Muscle layer of duodenum (tissue), 2 donors: ENCODE measurements around the gene EVI2B.

ENCODE experiments used
- H3K27ac ChIP-seq: one replicate; pipeline ENCODE4 v1.7.0; 2013; ENCODE audit warnings: mild to moderate bottlenecking, low read length
- H3K27me3 ChIP-seq: one replicate; pipeline ENCODE4 v1.7.0; 2013; ENCODE audit warnings: low read depth, mild to moderate bottlenecking, control low read depth, low read length
- H3K36me3 ChIP-seq, 2 donors: one replicate each; pipeline ENCODE4 v1.7.0; 2013; ENCODE audit warnings: low read length in 2 of 2, control low read depth in 1 of 2, mild to moderate bottlenecking in 1 of 2; ENCODE audit not compliant: insufficient read depth in 2 of 2, control insufficient read depth in 1 of 2
- H3K4me1 ChIP-seq, 2 donors: one replicate each; pipeline ENCODE4 v1.7.0; 2013; ENCODE audit warnings: low read length in 2 of 2, mild to moderate bottlenecking in 2 of 2, control low read depth in 1 of 2, moderate library complexity in 1 of 2; ENCODE audit not compliant: insufficient read depth in 2 of 2, control insufficient read depth in 1 of 2
- H3K4me3 ChIP-seq, 2 donors: one replicate each; pipeline ENCODE4 v1.7.0; 2013; ENCODE audit warnings: low read length in 2 of 2, low read depth in 1 of 2, mild to moderate bottlenecking in 1 of 2
- H3K9me3 ChIP-seq, 2 donors: one replicate each; pipeline ENCODE4 v1.7.0; 2013; ENCODE audit warnings: low read length in 2 of 2, control low read depth in 1 of 2, mild to moderate bottlenecking in 1 of 2; ENCODE audit not compliant: control insufficient read depth in 1 of 2
- donor health status: healthy.

EVI2B gene

GRCh38 chr17:31309556-31309955, 4.3 kb downstream of the EVI2B start:
- H3K4me3 ChIP-seq: peak overlapping the region in 1 of 2 donors; percentile 19
- H3K36me3 ChIP-seq: no peaks in the 10 kb centered on the region
- H3K9me3 ChIP-seq: no peaks in the 10 kb centered on the region
- no peaks in the 10 kb centered on the region for H3K4me1 ChIP-seq
- H3K27ac ChIP-seq: peak overlapping the region; percentile 75
- H3K27me3 ChIP-seq: no peaks in the 10 kb centered on the region

GRCh38 chr17:31308372-31309334, 5.2 kb downstream of the EVI2B start:
- no peaks in the 10 kb centered on the region for H3K27me3 ChIP-seq
- peak overlapping the region in 1 of 2 donors; percentile 21 for H3K4me3 ChIP-seq
- H3K36me3 ChIP-seq: peaks cover 0 to 5% of the 10 kb centered on the region in 2 donors
- H3K27ac ChIP-seq: peak overlapping the region; percentile 75
- no peaks in the 10 kb centered on the region for H3K9me3 ChIP-seq
- H3K4me1 ChIP-seq: no peaks in the 10 kb centered on the region

GRCh38 chr17:31307640-31308039, 6.2 kb downstream of the EVI2B start:
- H3K9me3 ChIP-seq: no peaks in the 10 kb centered on the region
- no peak overlapping the region for H3K27ac ChIP-seq
- no peaks in the 10 kb centered on the region for H3K4me1 ChIP-seq
- H3K36me3 ChIP-seq: peaks cover 0 to 11% of the 10 kb centered on the region in 2 donors
- no peaks in the 10 kb centered on the region for H3K27me3 ChIP-seq
- no peak overlapping the region for H3K4me3 ChIP-seq

GRCh38 chr17:31299624-31300023, 14.2 kb downstream of the EVI2B start:
- H3K27me3 ChIP-seq: no peaks in the 10 kb centered on the region
- no peaks in the 10 kb centered on the region for H3K9me3 ChIP-seq
- no peak overlapping the region for H3K4me3 ChIP-seq
- peaks cover 0 to 11% of the 10 kb centered on the region in 2 donors for H3K36me3 ChIP-seq
- no peaks in the 10 kb centered on the region for H3K4me1 ChIP-seq
- no peak overlapping the region for H3K27ac ChIP-seq

- Histone ChIP-seq H3K36me3 (no peaks in the 10 kb centered on the region), H3K27me3 (no peaks in the 10 kb centered on the region), H3K4me1 (no peaks in the 10 kb centered on the region), H3K27ac (no peak within 1 kb of the TSS), H3K4me3 (no peak within 1 kb of the TSS), H3K9me3 (no peaks in the 10 kb centered on the region)
These were observed 16.8 kb downstream of the EVI2B start, which contains the start of gene OMG for GRCh38 chr17:31297090-31297489. Gene OMG (minus strand): TSS chr17:31297239. CDS start chr17:31296331, 908 bp downstream.

- no peaks in the 10 kb centered on the region for H3K27me3 ChIP-seq
- peaks cover 0 to 6% of the 10 kb centered on the region in 2 donors for H3K36me3 ChIP-seq
- no peaks in the 10 kb centered on the region for H3K9me3 ChIP-seq
- no peaks in the 10 kb centered on the region for H3K4me1 ChIP-seq
- no peak overlapping the region for H3K27ac ChIP-seq
- no peak overlapping the region for H3K4me3 ChIP-seq
These were observed 17.7 kb downstream of the EVI2B start for GRCh38 chr17:31296142-31296541.

- Histone ChIP-seq H3K27ac (no peak overlapping the region), H3K36me3 (peaks cover 0 to 6% of the 10 kb centered on the region in 2 donors), H3K4me1 (no peaks in the 10 kb centered on the region), H3K9me3 (no peaks in the 10 kb centered on the region), H3K27me3 (no peaks in the 10 kb centered on the region), H3K4me3 (no peak overlapping the region)
These were observed 18.4 kb downstream of the EVI2B start for GRCh38 chr17:31295489-31295871.

GRCh38 chr17:31294820-31295488, 18.9 kb downstream of the EVI2B start:
- no peaks in the 10 kb centered on the region for H3K4me1 ChIP-seq
- H3K27me3 ChIP-seq: no peaks in the 10 kb centered on the region

GRCh38 chr17:31294231-31294630, 19.6 kb downstream of the EVI2B start:
- Histone ChIP-seq H3K4me3 (no peak overlapping the region), H3K4me1 (no peaks in the 10 kb centered on the region), H3K36me3 (peaks cover 0 to 6% of the 10 kb centered on the region in 2 donors), H3K27ac (no peak overlapping the region), H3K27me3 (no peaks in the 10 kb centered on the region), H3K9me3 (no peaks in the 10 kb centered on the region)

More at GRCh38 chr17:31294820-31295488, 18.9 kb downstream of the EVI2B start:
- H3K27ac ChIP-seq: no peak overlapping the region
- no peaks in the 10 kb centered on the region for H3K9me3 ChIP-seq
- H3K4me3 ChIP-seq: no peak overlapping the region
- peaks cover 0 to 6% of the 10 kb centered on the region in 2 donors for H3K36me3 ChIP-seq

- Histone ChIP-seq H3K9me3 (no peaks in the 10 kb centered on the region), H3K27me3 (no peaks in the 10 kb centered on the region), H3K4me1 (no peaks in the 10 kb centered on the region), H3K36me3 (peaks cover 0 to 6% of the 10 kb centered on the region in 2 donors), H3K4me3 (no peak overlapping the region), H3K27ac (no peak overlapping the region)
These were observed 20.3 kb downstream of the EVI2B start for GRCh38 chr17:31293581-31293980.

GRCh38 chr17:31291820-31292219, 22.0 kb downstream of the EVI2B start:
- H3K4me3 ChIP-seq: no peak overlapping the region
- no peaks in the 10 kb centered on the region for H3K9me3 ChIP-seq
- no peak overlapping the region for H3K27ac ChIP-seq
- H3K27me3 ChIP-seq: no peaks in the 10 kb centered on the region
- H3K4me1 ChIP-seq: no peaks in the 10 kb centered on the region
- H3K36me3 ChIP-seq: peaks cover 6% of the 10 kb centered on the region in 2 donors
